Endothelial cell of umbilical vein (primary cell): ENCODE data around the gene NDUFA13. TPM values are rescaled to one million over a fixed set of nuclear protein-coding genes. Genes with fewer than 3 reads are reported as not detected.

Experiments
- BruUV-seq: library from RNA; stranded (reverse); fragments of 400-500 nt; replicated peaks from 2 replicates; lab custom pipeline; 2021; lab: Mats Ljungman, UMichigan
- CTCF ChIA-PET: fragments of 300-600, 350-600 bp; sonication (Branson Sonifier 250); formaldehyde crosslinking; loops from one replicate; lab custom pipeline; 2021; ENCODE audit warnings: antibody characterized with exemption, inconsistent platforms; lab: Charles Lee
- POLR2A ChIA-PET: fragments of 300-600, 350-600 bp; sonication (Branson Sonifier 250); formaldehyde crosslinking; loops from one replicate; lab custom pipeline; 2021; ENCODE audit warnings: antibody characterized with exemption, inconsistent platforms; lab: Charles Lee
- DNase-seq: peaks from one replicate; pipeline ENCODE4 v3.0.0-alpha.2; 2011; ENCODE audit warnings: low read depth, low spot score
- FAIRE-seq: peaks from 2 replicates; lab custom pipeline; 2011; peaks lifted over from hg19 to GRCh38; lab: Jason Lieb, UNC
- H2AFZ ChIP-seq: 2 replicates; pipeline ENCODE4 v1.6.0; 2012; ENCODE audit warnings: low read depth, low read length, control low read depth, inconsistent platforms
- H3K27ac ChIP-seq: 2 replicates; pipeline ENCODE4 v1.5.1; 2011; ENCODE audit warnings: low read depth, mild to moderate bottlenecking, control low read depth, low read length, moderate library complexity; ENCODE audit not compliant: insufficient read depth
- H3K27me3 ChIP-seq, 2 experiments: 2 replicates each; pipeline versions ENCODE4 v1.6.0 to v1.6.1; 2011; ENCODE audit warnings: low read length in 2 of 2, mixed read lengths in 1 of 2; ENCODE audit not compliant: control insufficient read depth in 2 of 2, insufficient read depth in 2 of 2
- H3K36me3 ChIP-seq, 2 experiments: 2 replicates in 1 of 2; 3 replicates in 1 of 2; pipeline ENCODE4 v1.5.1; 2011; ENCODE audit warnings: low read length in 2 of 2, mild to moderate bottlenecking in 1 of 2, moderate library complexity in 1 of 2; ENCODE audit not compliant: control insufficient read depth in 2 of 2, insufficient read depth in 2 of 2; ENCODE audit errors: extremely low read depth in 1 of 2
- H3K4me1 ChIP-seq: 3 replicates; pipeline ENCODE4 v1.5.1; 2011; ENCODE audit warnings: mild to moderate bottlenecking, low read length; ENCODE audit not compliant: control insufficient read depth, insufficient read depth; ENCODE audit errors: extremely low read depth
- H3K4me2 ChIP-seq: 2 replicates; pipeline ENCODE4 v1.6.1; 2011; ENCODE audit warnings: low read length, control low read depth, mixed read lengths; ENCODE audit not compliant: insufficient read depth
- H3K4me3 ChIP-seq, 3 experiments: fragments of 200-600 bp in 1 of 3; sonication (generic), shearing (Covaris generic) in 1 of 3; replicated peaks in 1 of 3; 2 replicates each; pipeline ENCODE4 v1.5.1; 2011 to 2016; ENCODE audit warnings: control low read depth in 3 of 3, low read length in 3 of 3, mild to moderate bottlenecking in 2 of 3, inconsistent platforms in 1 of 3, low read depth in 1 of 3, moderate library complexity in 1 of 3; ENCODE audit not compliant: insufficient read depth in 1 of 3
- H3K79me2 ChIP-seq: 2 replicates; pipeline ENCODE4 v1.6.0; 2012; ENCODE audit warnings: low read length, inconsistent platforms; ENCODE audit not compliant: control insufficient read depth, insufficient read depth
- H3K9ac ChIP-seq: replicated peaks from 2 replicates; pipeline ENCODE3; 2011; ENCODE audit warnings: low read length, control low read depth; ENCODE audit not compliant: insufficient read depth; ENCODE audit errors: extremely low read depth
- H3K9me1 ChIP-seq: replicated peaks from 3 replicates; pipeline ENCODE4 v1.6.0; 2011; ENCODE audit warnings: mild to moderate bottlenecking, low read length; ENCODE audit not compliant: control insufficient read depth, insufficient read depth; ENCODE audit errors: extremely low read depth
- H3K9me3 ChIP-seq: replicated peaks from 2 replicates; pipeline ENCODE4 v1.5.1; 2012; ENCODE audit warnings: low read length, inconsistent platforms; ENCODE audit not compliant: control insufficient read depth, insufficient read depth
- H4K20me1 ChIP-seq: replicated peaks from 2 replicates; pipeline ENCODE3; 2011; ENCODE audit warnings: mild to moderate bottlenecking, low read length; ENCODE audit not compliant: control insufficient read depth, insufficient read depth; ENCODE audit errors: extremely low read depth
- CTCF ChIP-seq, 2 donors: IDR thresholded peaks; 1 replicate in 1 of 2; 2 replicates in 1 of 2; pipeline ENCODE4 v1.5.1; 2011; ENCODE audit warnings: low read length in 2 of 2, mild to moderate bottlenecking in 2 of 2, moderate library complexity in 2 of 2, control low read depth in 1 of 2, inconsistent platforms in 1 of 2, low read depth in 1 of 2; ENCODE audit not compliant: insufficient read depth in 1 of 2; ENCODE audit errors: extremely low read depth in 1 of 2
- EZH2 ChIP-seq: IDR thresholded peaks from 2 replicates; pipeline ENCODE4 v1.6.1; 2012; ENCODE audit warnings: borderline replicate concordance, low read depth, mild to moderate bottlenecking, moderate library complexity, low read length, inconsistent platforms; ENCODE audit not compliant: severe bottlenecking
- FOS ChIP-seq: IDR thresholded peaks from 2 replicates; pipeline ENCODE4 v1.6.1; 2011; ENCODE audit warnings: mild to moderate bottlenecking, low read length, moderate library complexity, borderline replicate concordance; ENCODE audit not compliant: insufficient read depth
- GATA2 ChIP-seq: IDR thresholded peaks from 2 replicates; pipeline ENCODE4 v1.7.0; 2011; ENCODE audit warnings: low read depth, mild to moderate bottlenecking, moderate library complexity, mixed read lengths, low read length; ENCODE audit not compliant: insufficient read length, insufficient read depth
- JUN ChIP-seq: IDR thresholded peaks from 2 replicates; pipeline ENCODE4 v1.6.1; 2011; ENCODE audit warnings: borderline replicate concordance, low read depth; ENCODE audit not compliant: insufficient read length, insufficient read depth
- MAX ChIP-seq: IDR thresholded peaks from 2 replicates; pipeline ENCODE4 v1.6.1; 2011; ENCODE audit not compliant: insufficient read depth, insufficient read length
- MYC ChIP-seq: IDR thresholded peaks from one replicate; pipeline ENCODE4 v1.6.1; 2011; ENCODE audit warnings: mild to moderate bottlenecking, low read depth, low read length
- POLR2A ChIP-seq: IDR thresholded peaks from 2 replicates; pipeline ENCODE4 v1.6.1; 2012; ENCODE audit warnings: low read depth, mild to moderate bottlenecking, control low read depth, low read length
- POLR2AphosphoS5 ChIP-seq: IDR thresholded peaks from 2 replicates; pipeline ENCODE4 v1.6.1; 2012; ENCODE audit warnings: low read depth, mild to moderate bottlenecking, control low read depth, low read length, moderate library complexity; ENCODE audit not compliant: insufficient read depth
- dilution Hi-C: fragments of 300-500 bp; cut with MboI; formaldehyde crosslinking; loops from one replicate; pipeline ENCODE4 v1.15.0; 2019; ENCODE audit warnings: low sequenced_read_pairs; ENCODE audit not compliant: extremely low pct_ligation_motif_present
- intact Hi-C: fragments of 100-400 bp; cut with micrococcal nuclease; formaldehyde crosslinking; loops from one replicate; pipeline ENCODE4 v1.10.0; 2022
- polyA plus RNA-seq, 4 experiments: library from polyadenylated mRNA; depleted of rRNA in 3 of 4; stranded (reverse) in 3 of 4; unstranded in 1 of 4; fragments of >200 nt; gene quantifications; 2 replicates each; pipeline versions ENCODE4 v1.2.1 to v1.2.3, GENCODE V29; 2011 to 2012; ENCODE audit warnings: missing spikeins in 1 of 4
- total RNA-seq: library from RNA; stranded (reverse); gene quantifications from 2 replicates; pipeline ENCODE4 v1.2.3, GENCODE V29; 2021

Gene NDUFA13
- total and polyA plus RNA-seq, 2 donors (not counting 3 experiments of a cell fraction or from before 2014, with no cell fraction given) = 246 to 799 TPM

GRCh38 chr19:19537075-19538048 is 21.3 kb downstream of the NDUFA13 start:
- ChIA-PET POLR2A (no interaction called here), CTCF (interaction anchor here (1.7 kb wide), 1 partner anchor 16 kb away, joined by 4 read pairs; no protein-coding TSS in a partner anchor)
- no peaks in the 10 kb centered on the region for H3K36me3 ChIP-seq
- FAIRE-seq (no peak), DNase-seq (no peak)
- peaks cover 25 to 29% of the 10 kb centered on the region in 2 experiments for H3K27me3 ChIP-seq
- no peak overlapping the region for H3K4me2 ChIP-seq
- H3K9me1 ChIP-seq = no peaks in the 10 kb centered on the region
- no TSS peak for BruUV-seq
- TF ChIP-seq POLR2A (no peak), MYC (no peak), EZH2 (no peak), CTCF (IDR thresholded peaks at IDR 0.05; ENCODE audit: extremely low read depth in 1 of 2, insufficient read depth in 1 of 2, low read depth in 1 of 2, low read length in 2 of 2) (no peak), POLR2AphosphoS5 (no peak), FOS (no peak), GATA2 (no peak), MAX (no peak), JUN (no peak)
- no peak overlapping the region for H3K9ac ChIP-seq
- dilution Hi-C loops = no loop called here
- intact Hi-C loops = no loop called here
- no peak overlapping the region for H2AFZ ChIP-seq
- H4K20me1 ChIP-seq = no peaks in the 10 kb centered on the region
- H3K4me3 ChIP-seq = no peak overlapping the region
- no peak overlapping the region for H3K27ac ChIP-seq
- H3K79me2 ChIP-seq = no peaks in the 10 kb centered on the region
- H3K4me1 ChIP-seq = no peaks in the 10 kb centered on the region
- no peaks in the 10 kb centered on the region for H3K9me3 ChIP-seq
